NT2/D1 (cell line): ENCODE results near the gene SMIM28.

Experiments
- SUZ12 ChIP-seq: IDR thresholded peaks from 2 replicates; pipeline ENCODE4 v1.6.1; 2011; ENCODE audit not compliant: insufficient read length, insufficient read depth; ENCODE audit errors: extremely low read depth
- YY1 ChIP-seq: IDR thresholded peaks from 2 replicates; pipeline ENCODE4 v1.6.1; 2011; ENCODE audit not compliant: insufficient read length, insufficient read depth
- ZNF274 ChIP-seq: IDR thresholded peaks from 2 replicates; pipeline ENCODE4 v1.6.1; 2011; ENCODE audit warnings: mild to moderate bottlenecking, low read depth, low read length

- no peak for TF ChIP-seq SUZ12
- no peak for TF ChIP-seq ZNF274
- TF ChIP-seq YY1: no peak
Measured at GRCh38 chr6:138424004-138424904, 46.5 kb downstream of the SMIM28 start.
